ENCODE data around the gene PSME1.

Gene PSME1

GRCh38 chr14:24129410-24129998 lies 6.5 kb upstream of the PSME1 start:
- Histone ChIP-seq H3K36me3 (ENCODE audit: control insufficient read depth, insufficient read depth, low read length) (peaks cover 2% of the 10 kb centered on the region), H3K27me3 (replicated peaks; ENCODE audit: control insufficient read depth, insufficient read depth, low read length) (no peaks in the 10 kb centered on the region), H3K4me3 (replicated peaks; ENCODE audit: low read depth, low read length) (no peak overlapping the region)
- DNase-seq (ENCODE audit: extremely low read depth, insufficient read length), result no peak
- no peak for TF ChIP-seq CTCF (IDR thresholded peaks at IDR 0.05; ENCODE audit: insufficient read depth, low read length, poor library complexity, severe bottlenecking)

- Histone ChIP-seq H3K36me3 (ENCODE audit: control insufficient read depth, insufficient read depth, low read length) (no peaks in the 10 kb centered on the region; the same call in 1 of the 2 replicates), H3K27me3 (replicated peaks; ENCODE audit: control insufficient read depth, insufficient read depth, low read length) (no peaks in the 10 kb centered on the region), H3K4me3 (replicated peaks; ENCODE audit: low read depth, low read length) (no peak within 1 kb of the TSS)
- no peak for TF ChIP-seq CTCF (IDR thresholded peaks at IDR 0.05; ENCODE audit: insufficient read depth, low read length, poor library complexity, severe bottlenecking)
- DNase-seq (ENCODE audit: extremely low read depth, insufficient read length), result no peak
Measured at GRCh38 chr14:24130380-24130716, 5.6 kb upstream of the PSME1 start, which contains the start of gene FITM1. Gene FITM1, plus strand, starts transcription at chr14:24130659. Its CDS starts 905 bp downstream, at chr14:24131564.

GRCh38 chr14:24130717-24131548 lies 5.1 kb upstream of the PSME1 start:
- Histone ChIP-seq H3K36me3 (ENCODE audit: control insufficient read depth, insufficient read depth, low read length) (no peaks in the 10 kb centered on the region; the same call in 1 of the 2 replicates), H3K4me3 (replicated peaks; ENCODE audit: low read depth, low read length) (no peak overlapping the region), H3K27me3 (replicated peaks; ENCODE audit: control insufficient read depth, insufficient read depth, low read length) (no peaks in the 10 kb centered on the region)
- no peak for DNase-seq (ENCODE audit: extremely low read depth, insufficient read length)
- no peak for TF ChIP-seq CTCF (IDR thresholded peaks at IDR 0.05; ENCODE audit: insufficient read depth, low read length, poor library complexity, severe bottlenecking)

- Histone ChIP-seq H3K27me3 (replicated peaks; ENCODE audit: control insufficient read depth, insufficient read depth, low read length) (no peaks in the 10 kb centered on the region), H3K4me3 (replicated peaks; ENCODE audit: low read depth, low read length) (no peak overlapping the region), H3K36me3 (ENCODE audit: control insufficient read depth, insufficient read depth, low read length) (no peaks in the 10 kb centered on the region; the same call in 1 of the 2 replicates)
- DNase-seq (ENCODE audit: extremely low read depth, insufficient read length), result no peak
- no peak for TF ChIP-seq CTCF (IDR thresholded peaks at IDR 0.05; ENCODE audit: insufficient read depth, low read length, poor library complexity, severe bottlenecking)
Measured at GRCh38 chr14:24131549-24131966, 4.4 kb upstream of the PSME1 start.

- TF ChIP-seq CTCF (IDR thresholded peaks at IDR 0.05; ENCODE audit: insufficient read depth, low read length, poor library complexity, severe bottlenecking), result no peak
- no peaks in the 10 kb centered on the region; the same call in 1 of the 2 replicates for H3K36me3 ChIP-seq (ENCODE audit: control insufficient read depth, insufficient read depth, low read length)
- no peaks in the 10 kb centered on the region for H3K27me3 ChIP-seq (replicated peaks; ENCODE audit: control insufficient read depth, insufficient read depth, low read length)
- no peak overlapping the region for H3K4me3 ChIP-seq (replicated peaks; ENCODE audit: low read depth, low read length)
- DNase-seq (ENCODE audit: extremely low read depth, insufficient read length), result peak; percentile 58
Measured at GRCh38 chr14:24132061-24132685, 3.8 kb upstream of the PSME1 start.

Measured in GM06990 (cell line).